Measurements from ENCODE around the gene UBE2E2.

GRCh38 chr3:23238578-23238977 is 35.5 kb downstream of the UBE2E2 start:
- TF ChIP-seq CTCF (optimal IDR thresholded peaks at IDR 0.05 in 1 of 3, IDR thresholded peaks at IDR 0.05 in 1 of 3, conservative IDR thresholded peaks at IDR 0.05 in 1 of 3; ENCODE audit: extremely low read depth in 1 of 3, insufficient read depth in 2 of 3, low read length in 3 of 3) = no peak
- no peak for TF ChIP-seq EZH2 (IDR thresholded peaks at IDR 0.05; ENCODE audit: low read length)

Measured in keratinocyte (primary cell).